Endothelial cell of umbilical vein (primary cell): Measurements from ENCODE around the gene SPEM2. TPM values are rescaled to one million over a fixed set of nuclear protein-coding genes. Genes with fewer than 3 reads are reported as not detected.

Source experiments
- BruUV-seq: library from RNA; stranded (reverse); fragments of 400-500 nt; replicated peaks from 2 replicates; lab custom pipeline; 2021; lab: Mats Ljungman, UMichigan
- CTCF ChIA-PET: fragments of 300-600, 350-600 bp; sonication (Branson Sonifier 250); formaldehyde crosslinking; loops from one replicate; lab custom pipeline; 2021; ENCODE audit warnings: antibody characterized with exemption, inconsistent platforms; lab: Charles Lee
- POLR2A ChIA-PET: fragments of 300-600, 350-600 bp; sonication (Branson Sonifier 250); formaldehyde crosslinking; loops from one replicate; lab custom pipeline; 2021; ENCODE audit warnings: antibody characterized with exemption, inconsistent platforms; lab: Charles Lee
- DNase-seq: peaks from one replicate; pipeline ENCODE4 v3.0.0-alpha.2; 2011; ENCODE audit warnings: low read depth, low spot score
- FAIRE-seq: peaks from 2 replicates; lab custom pipeline; 2011; peaks lifted over from hg19 to GRCh38; lab: Jason Lieb, UNC
- H2AFZ ChIP-seq: 2 replicates; pipeline ENCODE4 v1.6.0; 2012; ENCODE audit warnings: low read depth, low read length, control low read depth, inconsistent platforms
- H3K27ac ChIP-seq: 2 replicates; pipeline ENCODE4 v1.5.1; 2011; ENCODE audit warnings: low read depth, mild to moderate bottlenecking, control low read depth, low read length, moderate library complexity; ENCODE audit not compliant: insufficient read depth
- H3K27me3 ChIP-seq, 2 experiments: 2 replicates each; pipeline versions ENCODE4 v1.6.0 to v1.6.1; 2011; ENCODE audit warnings: low read length in 2 of 2, mixed read lengths in 1 of 2; ENCODE audit not compliant: control insufficient read depth in 2 of 2, insufficient read depth in 2 of 2
- H3K36me3 ChIP-seq, 2 experiments: 2 replicates in 1 of 2; 3 replicates in 1 of 2; pipeline ENCODE4 v1.5.1; 2011; ENCODE audit warnings: low read length in 2 of 2, mild to moderate bottlenecking in 1 of 2, moderate library complexity in 1 of 2; ENCODE audit not compliant: control insufficient read depth in 2 of 2, insufficient read depth in 2 of 2; ENCODE audit errors: extremely low read depth in 1 of 2
- H3K4me1 ChIP-seq: 3 replicates; pipeline ENCODE4 v1.5.1; 2011; ENCODE audit warnings: mild to moderate bottlenecking, low read length; ENCODE audit not compliant: control insufficient read depth, insufficient read depth; ENCODE audit errors: extremely low read depth
- H3K4me2 ChIP-seq: 2 replicates; pipeline ENCODE4 v1.6.1; 2011; ENCODE audit warnings: low read length, control low read depth, mixed read lengths; ENCODE audit not compliant: insufficient read depth
- H3K4me3 ChIP-seq, 3 experiments: fragments of 200-600 bp in 1 of 3; sonication (generic), shearing (Covaris generic) in 1 of 3; replicated peaks in 1 of 3; 2 replicates each; pipeline ENCODE4 v1.5.1; 2011 to 2016; ENCODE audit warnings: control low read depth in 3 of 3, low read length in 3 of 3, mild to moderate bottlenecking in 2 of 3, inconsistent platforms in 1 of 3, low read depth in 1 of 3, moderate library complexity in 1 of 3; ENCODE audit not compliant: insufficient read depth in 1 of 3
- H3K79me2 ChIP-seq: 2 replicates; pipeline ENCODE4 v1.6.0; 2012; ENCODE audit warnings: low read length, inconsistent platforms; ENCODE audit not compliant: control insufficient read depth, insufficient read depth
- H3K9ac ChIP-seq: replicated peaks from 2 replicates; pipeline ENCODE3; 2011; ENCODE audit warnings: low read length, control low read depth; ENCODE audit not compliant: insufficient read depth; ENCODE audit errors: extremely low read depth
- H3K9me1 ChIP-seq: replicated peaks from 3 replicates; pipeline ENCODE4 v1.6.0; 2011; ENCODE audit warnings: mild to moderate bottlenecking, low read length; ENCODE audit not compliant: control insufficient read depth, insufficient read depth; ENCODE audit errors: extremely low read depth
- H3K9me3 ChIP-seq: replicated peaks from 2 replicates; pipeline ENCODE4 v1.5.1; 2012; ENCODE audit warnings: low read length, inconsistent platforms; ENCODE audit not compliant: control insufficient read depth, insufficient read depth
- H4K20me1 ChIP-seq: replicated peaks from 2 replicates; pipeline ENCODE3; 2011; ENCODE audit warnings: mild to moderate bottlenecking, low read length; ENCODE audit not compliant: control insufficient read depth, insufficient read depth; ENCODE audit errors: extremely low read depth
- CTCF ChIP-seq, 2 donors: IDR thresholded peaks; 1 replicate in 1 of 2; 2 replicates in 1 of 2; pipeline ENCODE4 v1.5.1; 2011; ENCODE audit warnings: low read length in 2 of 2, mild to moderate bottlenecking in 2 of 2, moderate library complexity in 2 of 2, control low read depth in 1 of 2, inconsistent platforms in 1 of 2, low read depth in 1 of 2; ENCODE audit not compliant: insufficient read depth in 1 of 2; ENCODE audit errors: extremely low read depth in 1 of 2
- EZH2 ChIP-seq: IDR thresholded peaks from 2 replicates; pipeline ENCODE4 v1.6.1; 2012; ENCODE audit warnings: borderline replicate concordance, low read depth, mild to moderate bottlenecking, moderate library complexity, low read length, inconsistent platforms; ENCODE audit not compliant: severe bottlenecking
- FOS ChIP-seq: IDR thresholded peaks from 2 replicates; pipeline ENCODE4 v1.6.1; 2011; ENCODE audit warnings: mild to moderate bottlenecking, low read length, moderate library complexity, borderline replicate concordance; ENCODE audit not compliant: insufficient read depth
- GATA2 ChIP-seq: IDR thresholded peaks from 2 replicates; pipeline ENCODE4 v1.7.0; 2011; ENCODE audit warnings: low read depth, mild to moderate bottlenecking, moderate library complexity, mixed read lengths, low read length; ENCODE audit not compliant: insufficient read length, insufficient read depth
- JUN ChIP-seq: IDR thresholded peaks from 2 replicates; pipeline ENCODE4 v1.6.1; 2011; ENCODE audit warnings: borderline replicate concordance, low read depth; ENCODE audit not compliant: insufficient read length, insufficient read depth
- MAX ChIP-seq: IDR thresholded peaks from 2 replicates; pipeline ENCODE4 v1.6.1; 2011; ENCODE audit not compliant: insufficient read depth, insufficient read length
- MYC ChIP-seq: IDR thresholded peaks from one replicate; pipeline ENCODE4 v1.6.1; 2011; ENCODE audit warnings: mild to moderate bottlenecking, low read depth, low read length
- POLR2A ChIP-seq: IDR thresholded peaks from 2 replicates; pipeline ENCODE4 v1.6.1; 2012; ENCODE audit warnings: low read depth, mild to moderate bottlenecking, control low read depth, low read length
- POLR2AphosphoS5 ChIP-seq: IDR thresholded peaks from 2 replicates; pipeline ENCODE4 v1.6.1; 2012; ENCODE audit warnings: low read depth, mild to moderate bottlenecking, control low read depth, low read length, moderate library complexity; ENCODE audit not compliant: insufficient read depth
- dilution Hi-C: fragments of 300-500 bp; cut with MboI; formaldehyde crosslinking; loops from one replicate; pipeline ENCODE4 v1.15.0; 2019; ENCODE audit warnings: low sequenced_read_pairs; ENCODE audit not compliant: extremely low pct_ligation_motif_present
- intact Hi-C: fragments of 100-400 bp; cut with micrococcal nuclease; formaldehyde crosslinking; loops from one replicate; pipeline ENCODE4 v1.10.0; 2022
- polyA plus RNA-seq, 4 experiments: library from polyadenylated mRNA; depleted of rRNA in 3 of 4; stranded (reverse) in 3 of 4; unstranded in 1 of 4; fragments of >200 nt; gene quantifications; 2 replicates each; pipeline versions ENCODE4 v1.2.1 to v1.2.3, GENCODE V29; 2011 to 2012; ENCODE audit warnings: missing spikeins in 1 of 4
- total RNA-seq: library from RNA; stranded (reverse); gene quantifications from 2 replicates; pipeline ENCODE4 v1.2.3, GENCODE V29; 2021

SPEM2 gene
- total and polyA plus RNA-seq, 2 donors (not counting 3 experiments of a cell fraction or from before 2014, with no cell fraction given), result not detected

- Histone ChIP-seq H3K9me1 (no peaks in the 10 kb centered on the region), H3K9ac (no peak overlapping the region), H3K4me2 (no peak overlapping the region), H2AFZ (no peak overlapping the region), H4K20me1 (no peaks in the 10 kb centered on the region), H3K36me3 (peaks cover 0 to 17% of the 10 kb centered on the region in 2 experiments), H3K4me1 (no peaks in the 10 kb centered on the region), H3K4me3 (no peak overlapping the region), H3K27ac (no peak overlapping the region), H3K9me3 (no peaks in the 10 kb centered on the region), H3K79me2 (no peaks in the 10 kb centered on the region), H3K27me3 (no peaks in the 10 kb centered on the region)
- intact Hi-C loops, result no loop called here
- no peak for FAIRE-seq
- POLR2A ChIA-PET, result interaction anchor here (0.5 kb wide), 1 partner anchor 196 kb away, joined by 6 read pairs; no protein-coding TSS in a partner anchor
- CTCF ChIA-PET, result no interaction called here
- TF ChIP-seq MYC, result no peak
- TF ChIP-seq POLR2AphosphoS5, result no peak
- no peak for TF ChIP-seq JUN
- TF ChIP-seq EZH2, result no peak
- no peak for TF ChIP-seq FOS
- BruUV-seq, result no TSS peak
- DNase-seq, result no peak
- dilution Hi-C loops, result no loop called here
Measured at GRCh38 chr17:7413346-7413985, 11.9 kb upstream of the SPEM2 start.

GRCh38 chr17:7414837-7415236 is 10.6 kb upstream of the SPEM2 start:
- Histone ChIP-seq H2AFZ (no peak overlapping the region), H4K20me1 (no peaks in the 10 kb centered on the region), H3K9me1 (no peaks in the 10 kb centered on the region), H3K36me3 (peaks cover 0 to 7% of the 10 kb centered on the region in 2 experiments), H3K4me2 (no peak overlapping the region), H3K27me3 (no peaks in the 10 kb centered on the region), H3K27ac (no peak overlapping the region), H3K4me1 (no peaks in the 10 kb centered on the region), H3K79me2 (no peaks in the 10 kb centered on the region), H3K4me3 (no peak overlapping the region), H3K9ac (no peak overlapping the region), H3K9me3 (no peaks in the 10 kb centered on the region)
- dilution Hi-C loops (no loop called here), intact Hi-C loops (no loop called here)
- TF ChIP-seq JUN (no peak), CTCF (IDR thresholded peaks at IDR 0.05; ENCODE audit: extremely low read depth in 1 of 2, insufficient read depth in 1 of 2, low read depth in 1 of 2, low read length in 2 of 2) (no peak), GATA2 (no peak), MAX (no peak), FOS (no peak), EZH2 (no peak), POLR2AphosphoS5 (no peak), MYC (no peak), POLR2A (no peak)
- no peak for DNase-seq
- POLR2A ChIA-PET, result no interaction called here
- CTCF ChIA-PET, result no interaction called here
- no TSS peak for BruUV-seq
- FAIRE-seq, result no peak
